ENCODE data around the gene WSCD2.

The WSCD2 gene

DNA sequence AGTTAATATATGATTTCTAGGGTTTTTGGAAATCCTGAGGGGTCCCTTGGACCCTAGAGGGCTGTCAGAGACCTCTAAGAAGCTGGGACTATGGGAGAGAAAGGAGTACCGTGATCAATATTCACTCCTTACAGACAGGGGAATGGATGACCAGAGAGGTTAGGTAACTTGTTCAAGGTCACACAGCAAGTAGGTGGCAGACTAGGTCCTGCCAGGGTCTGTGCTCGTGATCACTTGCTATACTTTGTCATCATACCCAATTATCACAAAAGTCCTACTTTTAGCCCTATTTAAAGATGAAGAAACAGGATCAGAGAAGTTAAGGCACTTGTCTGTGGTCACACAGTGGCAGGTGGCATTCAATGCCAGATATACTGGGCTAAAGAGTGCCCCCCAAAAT is 42.9 kb downstream of the WSCD2 start:
- H3K4me3 ChIP-seq (replicated peaks; ENCODE audit: insufficient read depth, low read length), result no peak overlapping the region
- DNase-seq (ENCODE audit: low read depth in 1 of 2, low spot score in 1 of 2), result no peak
- peaks cover 2% of the 10 kb centered on the region for H3K27me3 ChIP-seq (ENCODE audit: insufficient read depth, poor library complexity, severe bottlenecking)
- TF ChIP-seq SPI1 (IDR thresholded peaks at IDR 0.05; ENCODE audit: borderline replicate concordance, low read depth) (no peak), GABPA (IDR thresholded peaks at IDR 0.05; ENCODE audit: low read depth) (no peak), POLR2AphosphoS5 (IDR thresholded peaks at IDR 0.05; ENCODE audit: low read depth) (no peak)
- TF ChIP-seq, protein P1, sequence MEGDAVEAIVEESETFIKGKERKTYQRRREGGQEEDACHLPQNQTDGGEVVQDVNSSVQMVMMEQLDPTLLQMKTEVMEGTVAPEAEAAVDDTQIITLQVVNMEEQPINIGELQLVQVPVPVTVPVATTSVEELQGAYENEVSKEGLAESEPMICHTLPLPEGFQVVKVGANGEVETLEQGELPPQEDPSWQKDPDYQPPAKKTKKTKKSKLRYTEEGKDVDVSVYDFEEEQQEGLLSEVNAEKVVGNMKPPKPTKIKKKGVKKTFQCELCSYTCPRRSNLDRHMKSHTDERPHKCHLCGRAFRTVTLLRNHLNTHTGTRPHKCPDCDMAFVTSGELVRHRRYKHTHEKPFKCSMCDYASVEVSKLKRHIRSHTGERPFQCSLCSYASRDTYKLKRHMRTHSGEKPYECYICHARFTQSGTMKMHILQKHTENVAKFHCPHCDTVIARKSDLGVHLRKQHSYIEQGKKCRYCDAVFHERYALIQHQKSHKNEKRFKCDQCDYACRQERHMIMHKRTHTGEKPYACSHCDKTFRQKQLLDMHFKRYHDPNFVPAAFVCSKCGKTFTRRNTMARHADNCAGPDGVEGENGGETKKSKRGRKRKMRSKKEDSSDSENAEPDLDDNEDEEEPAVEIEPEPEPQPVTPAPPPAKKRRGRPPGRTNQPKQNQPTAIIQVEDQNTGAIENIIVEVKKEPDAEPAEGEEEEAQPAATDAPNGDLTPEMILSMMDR (IDR thresholded peaks at IDR 0.05; ENCODE audit: insufficient read depth, low read length), result no peak
- TF ChIP-seq, protein P2, sequence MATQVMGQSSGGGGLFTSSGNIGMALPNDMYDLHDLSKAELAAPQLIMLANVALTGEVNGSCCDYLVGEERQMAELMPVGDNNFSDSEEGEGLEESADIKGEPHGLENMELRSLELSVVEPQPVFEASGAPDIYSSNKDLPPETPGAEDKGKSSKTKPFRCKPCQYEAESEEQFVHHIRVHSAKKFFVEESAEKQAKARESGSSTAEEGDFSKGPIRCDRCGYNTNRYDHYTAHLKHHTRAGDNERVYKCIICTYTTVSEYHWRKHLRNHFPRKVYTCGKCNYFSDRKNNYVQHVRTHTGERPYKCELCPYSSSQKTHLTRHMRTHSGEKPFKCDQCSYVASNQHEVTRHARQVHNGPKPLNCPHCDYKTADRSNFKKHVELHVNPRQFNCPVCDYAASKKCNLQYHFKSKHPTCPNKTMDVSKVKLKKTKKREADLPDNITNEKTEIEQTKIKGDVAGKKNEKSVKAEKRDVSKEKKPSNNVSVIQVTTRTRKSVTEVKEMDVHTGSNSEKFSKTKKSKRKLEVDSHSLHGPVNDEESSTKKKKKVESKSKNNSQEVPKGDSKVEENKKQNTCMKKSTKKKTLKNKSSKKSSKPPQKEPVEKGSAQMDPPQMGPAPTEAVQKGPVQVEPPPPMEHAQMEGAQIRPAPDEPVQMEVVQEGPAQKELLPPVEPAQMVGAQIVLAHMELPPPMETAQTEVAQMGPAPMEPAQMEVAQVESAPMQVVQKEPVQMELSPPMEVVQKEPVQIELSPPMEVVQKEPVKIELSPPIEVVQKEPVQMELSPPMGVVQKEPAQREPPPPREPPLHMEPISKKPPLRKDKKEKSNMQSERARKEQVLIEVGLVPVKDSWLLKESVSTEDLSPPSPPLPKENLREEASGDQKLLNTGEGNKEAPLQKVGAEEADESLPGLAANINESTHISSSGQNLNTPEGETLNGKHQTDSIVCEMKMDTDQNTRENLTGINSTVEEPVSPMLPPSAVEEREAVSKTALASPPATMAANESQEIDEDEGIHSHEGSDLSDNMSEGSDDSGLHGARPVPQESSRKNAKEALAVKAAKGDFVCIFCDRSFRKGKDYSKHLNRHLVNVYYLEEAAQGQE (IDR thresholded peaks at IDR 0.05; ENCODE audit: insufficient replicate concordance, low read depth), result no peak
- H3K27ac ChIP-seq (replicated peaks), result no peak overlapping the region

DNA sequence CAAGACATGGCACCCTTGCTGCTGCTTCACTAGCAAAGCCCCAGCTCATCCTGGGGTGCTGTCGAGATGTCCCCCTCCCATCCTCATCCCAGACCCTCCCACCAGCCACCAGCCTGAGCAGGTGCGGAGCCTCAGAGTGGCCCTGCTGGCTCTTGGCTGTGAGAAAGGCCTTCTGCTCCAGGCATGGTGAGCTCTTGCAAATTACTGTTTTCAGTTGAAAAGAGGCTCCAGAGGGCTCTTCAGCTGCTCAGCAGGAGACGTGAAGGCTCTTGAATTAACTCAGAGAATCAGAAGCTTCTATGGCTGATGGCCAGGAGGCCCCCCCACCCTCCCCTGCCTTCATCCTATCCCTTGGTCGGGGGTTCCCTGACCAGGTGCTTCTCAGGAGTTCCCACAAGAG is 44.1 kb downstream of the WSCD2 start:
- TF ChIP-seq, protein P1 (IDR thresholded peaks at IDR 0.05; ENCODE audit: insufficient read depth, low read length), result no peak
- no peak for TF ChIP-seq SPI1 (IDR thresholded peaks at IDR 0.05; ENCODE audit: borderline replicate concordance, low read depth)
- H3K27ac ChIP-seq (replicated peaks), result no peak overlapping the region
- H3K27me3 ChIP-seq (ENCODE audit: insufficient read depth, poor library complexity, severe bottlenecking), result peaks cover 2% of the 10 kb centered on the region
- no peak for DNase-seq (ENCODE audit: low read depth in 1 of 2, low spot score in 1 of 2)
- no peak overlapping the region for H3K4me3 ChIP-seq (replicated peaks; ENCODE audit: insufficient read depth, low read length)

DNA sequence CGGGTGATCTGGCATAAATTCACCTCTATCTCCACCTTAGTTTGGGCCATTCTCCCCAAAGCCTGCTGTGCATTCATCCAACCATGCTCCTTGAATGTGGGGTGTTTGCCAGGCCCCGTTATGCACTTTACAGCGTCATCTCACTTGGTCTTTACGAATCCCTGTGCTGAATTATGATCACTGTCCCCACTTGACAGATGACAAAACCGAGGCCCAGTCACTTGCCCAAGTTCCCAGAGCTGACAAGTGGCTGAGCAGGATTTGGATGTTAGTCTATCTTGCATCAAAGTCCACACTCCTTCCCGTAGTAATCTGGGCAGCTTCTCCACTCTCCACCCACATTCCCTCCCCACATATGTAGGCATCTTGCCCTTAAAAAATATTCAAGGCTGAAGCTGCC is 44.8 kb downstream of the WSCD2 start:
- TF ChIP-seq, protein P1 (IDR thresholded peaks at IDR 0.05; ENCODE audit: insufficient read depth, low read length), result no peak
- TF ChIP-seq SPI1 (IDR thresholded peaks at IDR 0.05; ENCODE audit: borderline replicate concordance, low read depth) (no peak), POLR2AphosphoS5 (IDR thresholded peaks at IDR 0.05; ENCODE audit: low read depth) (no peak), GABPA (IDR thresholded peaks at IDR 0.05; ENCODE audit: low read depth) (no peak)
- TF ChIP-seq, protein P2 (IDR thresholded peaks at IDR 0.05; ENCODE audit: insufficient replicate concordance, low read depth), result no peak
- no peak for DNase-seq (ENCODE audit: low read depth in 1 of 2, low spot score in 1 of 2)
- peaks cover 2% of the 10 kb centered on the region for H3K27me3 ChIP-seq (ENCODE audit: insufficient read depth, poor library complexity, severe bottlenecking)
- H3K4me3 ChIP-seq (replicated peaks; ENCODE audit: insufficient read depth, low read length), result no peak overlapping the region
- no peak overlapping the region for H3K27ac ChIP-seq (replicated peaks)

DNA sequence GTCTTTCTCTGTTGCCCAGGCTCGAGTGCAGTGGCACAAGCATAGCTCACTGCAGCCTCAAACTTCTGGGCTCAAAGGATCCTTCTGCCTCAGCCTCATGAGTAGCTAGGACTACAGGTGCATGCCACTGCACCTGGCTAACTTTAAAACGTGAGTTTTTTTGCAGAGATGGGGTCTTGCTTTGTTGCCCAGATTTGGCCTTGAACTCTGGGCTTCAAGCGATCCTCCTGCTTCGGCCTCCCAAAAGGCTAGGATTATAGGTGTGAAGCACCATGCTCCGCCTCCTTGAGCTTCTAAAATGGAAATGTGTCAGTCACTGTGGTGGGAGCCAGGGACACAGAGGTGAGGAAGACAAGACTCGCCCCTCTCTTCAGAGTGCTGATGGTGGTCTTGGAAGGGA is 45.6 kb downstream of the WSCD2 start:
- no peak overlapping the region for H3K4me3 ChIP-seq (replicated peaks; ENCODE audit: insufficient read depth, low read length)
- H3K27ac ChIP-seq (replicated peaks), result no peak overlapping the region
- peaks cover 2% of the 10 kb centered on the region for H3K27me3 ChIP-seq (ENCODE audit: insufficient read depth, poor library complexity, severe bottlenecking)
- no peak for TF ChIP-seq SPI1 (IDR thresholded peaks at IDR 0.05; ENCODE audit: borderline replicate concordance, low read depth)
- TF ChIP-seq, protein P2 (IDR thresholded peaks at IDR 0.05; ENCODE audit: insufficient replicate concordance, low read depth), result no peak
- TF ChIP-seq POLR2AphosphoS5 (IDR thresholded peaks at IDR 0.05; ENCODE audit: low read depth), result no peak
- TF ChIP-seq GABPA (IDR thresholded peaks at IDR 0.05; ENCODE audit: low read depth), result no peak
- TF ChIP-seq, protein P1 (IDR thresholded peaks at IDR 0.05; ENCODE audit: insufficient read depth, low read length), result no peak
- no peak for DNase-seq (ENCODE audit: low read depth in 1 of 2, low spot score in 1 of 2)

Data from HL-60 (cell line).